ENCODE data around the gene LCNL1. TPM values are rescaled to one million over a fixed set of nuclear protein-coding genes. Genes with fewer than 3 reads are reported as not detected.

The LCNL1 gene
- total RNA-seq, 2 donors from 2014 or later, result 0.41 to 22.5 TPM

GRCh38 chr9:136994888-136995230 lies 12.1 kb downstream of the LCNL1 start:
- Histone ChIP-seq H3K27ac (no peak overlapping the region), H3K4me3 (no peak overlapping the region), H3K9me3 (no peaks in the 10 kb centered on the region), H3K27me3 (replicated peaks; ENCODE audit: insufficient read depth) (no peaks in the 10 kb centered on the region), H3K4me1 (replicated peaks) (peaks cover 21% of the 10 kb centered on the region), H3K36me3 (no peaks in the 10 kb centered on the region)
- WGBS, result 58% methylated on average over 7 of the region's 40 CpGs
- DNase-seq (ENCODE audit: low spot score), result no peak
- intact Hi-C loops (cut with DNase I), result no loop called here
- TF ChIP-seq POLR2AphosphoS5 (IDR thresholded peaks at IDR 0.05) (no peak), POLR2A (IDR thresholded peaks at IDR 0.05) (no peak), CTCF (IDR thresholded peaks at IDR 0.05) (no peak)

GRCh38 chr9:136995362-136995761 lies 12.6 kb downstream of the LCNL1 start:
- Histone ChIP-seq H3K36me3 (no peaks in the 10 kb centered on the region), H3K4me3 (no peak overlapping the region), H3K9me3 (no peaks in the 10 kb centered on the region), H3K27me3 (replicated peaks; ENCODE audit: insufficient read depth) (no peaks in the 10 kb centered on the region), H3K4me1 (replicated peaks) (peaks cover 21% of the 10 kb centered on the region), H3K27ac (no peak overlapping the region)
- DNase-seq (ENCODE audit: low spot score), result no peak
- intact Hi-C loops (cut with DNase I), result no loop called here
- 55% methylated on average over 30 of the region's 30 CpGs for WGBS
- TF ChIP-seq POLR2A (IDR thresholded peaks at IDR 0.05) (no peak), POLR2AphosphoS5 (IDR thresholded peaks at IDR 0.05) (no peak), CTCF (IDR thresholded peaks at IDR 0.05) (no peak)

- Histone ChIP-seq H3K9me3 (no peaks in the 10 kb centered on the region), H3K36me3 (no peaks in the 10 kb centered on the region), H3K4me3 (peak overlapping the region; percentile 3 to 18), H3K27me3 (replicated peaks; ENCODE audit: insufficient read depth) (no peaks in the 10 kb centered on the region), H3K4me1 (replicated peaks) (peaks cover 21% of the 10 kb centered on the region), H3K27ac (no peak overlapping the region)
- DNase-seq (ENCODE audit: low spot score), result no peak
- intact Hi-C loops (cut with DNase I), result no loop called here
- TF ChIP-seq POLR2AphosphoS5 (IDR thresholded peaks at IDR 0.05) (no peak), POLR2A (IDR thresholded peaks at IDR 0.05) (no peak), CTCF (IDR thresholded peaks at IDR 0.05) (no peak)
- 21% methylated on average over 12 of the region's 12 CpGs for WGBS
Measured at GRCh38 chr9:136995772-136996311, 13.0 kb downstream of the LCNL1 start.

- 15% methylated on average over 34 of the region's 35 CpGs for WGBS
- DNase-seq (ENCODE audit: low spot score), result no peak
- peaks cover 21% of the 10 kb centered on the region for H3K4me1 ChIP-seq (replicated peaks)
- H3K27ac ChIP-seq, result no peak within 1 kb of the TSS
- H3K9me3 ChIP-seq, result no peaks in the 10 kb centered on the region
- H3K4me3 ChIP-seq, result peak within 1 kb of the TSS; percentile 3 to 18
- H3K27me3 ChIP-seq (replicated peaks; ENCODE audit: insufficient read depth), result no peaks in the 10 kb centered on the region
- intact Hi-C loops (cut with DNase I), result no loop called here
- no peaks in the 10 kb centered on the region for H3K36me3 ChIP-seq
- TF ChIP-seq POLR2A (IDR thresholded peaks at IDR 0.05), result no peak
- TF ChIP-seq POLR2AphosphoS5 (IDR thresholded peaks at IDR 0.05), result no peak
- TF ChIP-seq CTCF (IDR thresholded peaks at IDR 0.05), result no peak
Measured at GRCh38 chr9:136996361-136997292, 13.8 kb downstream of the LCNL1 start, which contains the start of gene CLIC3. CLIC3 (minus strand) TSS chr9:136996568; CDS start chr9:136996543, 25 bp downstream.

All from prostate gland (tissue), 2 donors.